Hypothalamus (tissue), 51 donors: Measurements from ENCODE around the gene EXD3.

Experiments used
- DNase-seq, 51 donors: peaks; one replicate each; lab custom pipeline; 2025; lab: John Stamatoyannopoulos, UW

The EXD3 gene

GRCh38 chr9:137433349-137433915 is 10.5 kb upstream of the EXD3 start:
- DNase-seq: no peak

GRCh38 chr9:137432687-137433348 is 9.9 kb upstream of the EXD3 start:
- DNase-seq: no peak

GRCh38 chr9:137431416-137431931 is 8.5 kb upstream of the EXD3 start:
- DNase-seq: no peak

- no peak for DNase-seq
These were observed 7.9 kb upstream of the EXD3 start for GRCh38 chr9:137430723-137431415.

GRCh38 chr9:137429974-137430722 is 7.2 kb upstream of the EXD3 start:
- DNase-seq: no peak

- DNase-seq: no peak
These were observed 6.6 kb upstream of the EXD3 start for GRCh38 chr9:137429546-137429890.

- DNase-seq: no peak
These were observed 6.0 kb upstream of the EXD3 start for GRCh38 chr9:137428841-137429545.

GRCh38 chr9:137428311-137428630 is 5.3 kb upstream of the EXD3 start:
- no peak for DNase-seq

GRCh38 chr9:137427454-137428310 is 4.7 kb upstream of the EXD3 start:
- DNase-seq: no peak

GRCh38 chr9:137426018-137426681 is 3.2 kb upstream of the EXD3 start:
- no peak for DNase-seq

- DNase-seq: peak in 2 of 51 donors; percentile 22 to 36
These were observed 741 bp upstream of the EXD3 start for GRCh38 chr9:137423514-137424291.

GRCh38 chr9:137421838-137422603 is 941 bp downstream of the EXD3 start:
- DNase-seq: no peak

GRCh38 chr9:137417161-137418021 is 5.6 kb downstream of the EXD3 start:
- peak in 2 of 51 donors; percentile 33 to 55 for DNase-seq

GRCh38 chr9:137416563-137417151 is 6.3 kb downstream of the EXD3 start:
- no peak for DNase-seq

GRCh38 chr9:137416006-137416562 is 6.9 kb downstream of the EXD3 start:
- no peak for DNase-seq

- no peak for DNase-seq
These were observed 7.5 kb downstream of the EXD3 start for GRCh38 chr9:137415451-137415850.
